Brain microvascular endothelial cell (primary cell): ENCODE data around the gene SLC44A2.

Experiments used
- DNase-seq: peaks from one replicate; pipeline ENCODE4 v3.0.0-alpha.2; 2020
- H3K27ac ChIP-seq: fragments of 250-450 bp; sonication (Bioruptor Pico); 2 replicates; pipeline ENCODE4 v1.5.1; 2020; ENCODE audit warnings: mild to moderate bottlenecking, moderate library complexity
- H3K27me3 ChIP-seq: fragments of 250-450 bp; sonication (Bioruptor Pico); replicated peaks from 2 replicates; pipeline ENCODE4 v1.5.1; 2020; ENCODE audit warnings: mild to moderate bottlenecking
- H3K36me3 ChIP-seq: fragments of 250-450 bp; sonication (Bioruptor Pico); replicated peaks from 2 replicates; pipeline ENCODE4 v1.5.1; 2020; ENCODE audit warnings: mild to moderate bottlenecking
- H3K4me3 ChIP-seq: 2 replicates; pipeline ENCODE4 v1.5.1; 2011; ENCODE audit warnings: low read depth, mild to moderate bottlenecking, control low read depth, low read length, moderate library complexity
- in situ Hi-C: cut with HindIII; loops from 2 replicates; pipeline ENCODE4 v1.10.0; 2017; ENCODE audit warnings: low sequenced_read_pairs, low pct_ligation_motif_present
- TF ChIP-seq, protein P1 (sequence below): IDR thresholded peaks from 2 replicates; pipeline ENCODE4 v1.5.1; 2011; ENCODE audit warnings: low read depth, mild to moderate bottlenecking, moderate library complexity, low read length, control low read depth, inconsistent platforms; ENCODE audit errors: missing control alignments

The SLC44A2 gene

DNA sequence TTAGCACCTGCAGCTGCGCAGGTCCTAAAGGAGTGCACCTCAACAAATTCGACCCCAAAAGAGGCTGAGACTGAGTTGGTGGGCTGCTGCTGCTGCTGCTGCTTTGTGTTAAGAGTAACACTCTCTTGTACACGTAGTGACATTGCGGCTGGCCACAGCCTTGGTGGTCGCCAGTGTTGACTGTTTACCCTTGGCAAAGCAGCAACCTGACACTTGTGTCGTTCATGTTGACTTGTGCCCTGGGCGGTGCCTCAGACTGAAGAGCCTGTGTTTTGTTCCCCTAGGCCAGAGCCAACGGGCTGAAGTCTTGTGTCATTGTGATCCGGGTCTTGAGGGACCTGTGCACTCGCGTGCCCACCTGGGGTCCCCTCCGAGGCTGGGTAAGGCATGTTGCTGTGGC is 53.5 kb downstream of the SLC44A2 start:
- H3K36me3 ChIP-seq: peaks cover 73% of the 10 kb centered on the region
- in situ Hi-C loops: no loop called here
- TF ChIP-seq, protein P1, sequence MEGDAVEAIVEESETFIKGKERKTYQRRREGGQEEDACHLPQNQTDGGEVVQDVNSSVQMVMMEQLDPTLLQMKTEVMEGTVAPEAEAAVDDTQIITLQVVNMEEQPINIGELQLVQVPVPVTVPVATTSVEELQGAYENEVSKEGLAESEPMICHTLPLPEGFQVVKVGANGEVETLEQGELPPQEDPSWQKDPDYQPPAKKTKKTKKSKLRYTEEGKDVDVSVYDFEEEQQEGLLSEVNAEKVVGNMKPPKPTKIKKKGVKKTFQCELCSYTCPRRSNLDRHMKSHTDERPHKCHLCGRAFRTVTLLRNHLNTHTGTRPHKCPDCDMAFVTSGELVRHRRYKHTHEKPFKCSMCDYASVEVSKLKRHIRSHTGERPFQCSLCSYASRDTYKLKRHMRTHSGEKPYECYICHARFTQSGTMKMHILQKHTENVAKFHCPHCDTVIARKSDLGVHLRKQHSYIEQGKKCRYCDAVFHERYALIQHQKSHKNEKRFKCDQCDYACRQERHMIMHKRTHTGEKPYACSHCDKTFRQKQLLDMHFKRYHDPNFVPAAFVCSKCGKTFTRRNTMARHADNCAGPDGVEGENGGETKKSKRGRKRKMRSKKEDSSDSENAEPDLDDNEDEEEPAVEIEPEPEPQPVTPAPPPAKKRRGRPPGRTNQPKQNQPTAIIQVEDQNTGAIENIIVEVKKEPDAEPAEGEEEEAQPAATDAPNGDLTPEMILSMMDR: no peak
- no peak for DNase-seq
- no peak overlapping the region for H3K27ac ChIP-seq
- no peak overlapping the region for H3K4me3 ChIP-seq
- H3K27me3 ChIP-seq: no peaks in the 10 kb centered on the region

DNA sequence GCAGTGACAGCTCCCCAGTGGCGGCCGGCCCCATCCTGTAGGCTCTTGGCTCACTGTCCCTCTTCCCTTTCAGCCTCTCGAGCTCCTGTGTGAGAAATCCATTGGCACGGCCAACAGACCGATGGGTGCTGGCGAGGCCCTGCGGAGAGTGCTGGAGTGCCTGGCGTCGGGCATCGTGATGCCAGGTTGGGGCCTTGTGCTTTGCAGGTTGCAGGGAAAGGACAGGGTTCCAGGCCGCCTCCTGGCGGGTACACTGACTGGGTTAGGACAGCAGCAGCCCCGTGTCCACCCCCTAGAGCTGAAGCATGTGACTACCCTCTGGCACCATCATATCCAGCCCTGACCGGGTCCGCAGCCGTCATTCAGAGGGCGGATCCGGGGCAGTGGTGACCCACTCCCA is 54.4 kb downstream of the SLC44A2 start:
- in situ Hi-C loops: no loop called here
- TF ChIP-seq, protein P1: no peak
- H3K27me3 ChIP-seq: no peaks in the 10 kb centered on the region
- H3K36me3 ChIP-seq: peaks cover 80% of the 10 kb centered on the region
- no peak for DNase-seq
- no peak overlapping the region for H3K4me3 ChIP-seq
- H3K27ac ChIP-seq: no peak overlapping the region

DNA sequence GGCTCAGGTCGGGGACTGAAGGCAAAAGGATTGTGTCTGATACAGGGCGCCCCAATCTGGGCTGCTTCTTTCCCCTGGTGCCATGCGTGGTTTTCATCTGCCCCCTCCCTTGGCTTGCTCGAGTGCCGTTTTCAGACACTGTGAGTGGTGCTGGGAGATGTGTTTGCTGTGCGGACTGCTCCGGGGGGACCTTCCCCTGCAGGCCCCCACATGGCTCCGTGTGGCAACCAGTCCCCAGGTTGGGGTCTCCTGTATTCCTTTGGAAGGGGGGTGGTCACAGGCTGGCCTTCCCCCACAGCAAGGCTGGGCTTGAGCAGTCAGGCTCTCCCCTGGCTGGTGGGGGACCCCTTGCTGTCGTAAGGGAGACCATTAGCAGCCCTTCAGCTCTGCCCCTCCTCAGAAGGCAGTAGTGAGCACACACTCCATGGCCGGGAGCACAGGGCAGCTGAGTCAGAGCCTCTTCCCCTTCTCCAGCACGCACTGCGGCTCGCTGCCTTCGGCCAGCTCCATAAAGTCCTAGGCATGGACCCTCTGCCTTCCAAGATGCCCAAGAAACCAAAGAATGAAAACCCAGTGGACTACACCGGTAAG is 55.3 kb downstream of the SLC44A2 start:
- in situ Hi-C loops: no loop called here
- Histone ChIP-seq H3K4me3 (no peak overlapping the region), H3K36me3 (peaks cover 86% of the 10 kb centered on the region), H3K27me3 (no peaks in the 10 kb centered on the region), H3K27ac (no peak overlapping the region)
- DNase-seq: no peak
- TF ChIP-seq, protein P1: no peak

DNA sequence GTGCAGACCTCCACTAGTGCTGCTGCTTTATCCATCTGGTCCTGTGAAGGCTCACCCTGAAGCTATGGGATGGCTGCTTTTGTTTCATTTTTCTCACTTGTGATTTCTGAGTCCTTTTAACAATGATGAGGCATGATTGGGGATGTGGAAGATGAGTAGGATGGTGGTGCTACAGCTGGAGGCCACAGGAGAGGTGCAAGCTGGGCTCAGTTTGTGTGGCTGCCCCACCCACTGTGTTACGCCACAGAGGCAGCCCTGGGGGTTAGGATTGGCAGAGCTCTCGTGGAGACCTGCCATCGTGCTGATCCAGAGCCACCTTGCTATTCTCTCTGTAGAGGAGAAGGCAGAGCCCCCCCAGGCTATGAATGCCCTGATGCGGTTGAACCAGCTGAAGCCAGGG is 56.3 kb downstream of the SLC44A2 start:
- no peak overlapping the region for H3K27ac ChIP-seq
- TF ChIP-seq, protein P1: no peak
- H3K27me3 ChIP-seq: no peaks in the 10 kb centered on the region
- no peak overlapping the region for H3K4me3 ChIP-seq
- peaks cover 92% of the 10 kb centered on the region for H3K36me3 ChIP-seq
- in situ Hi-C loops: no loop called here
- no peak for DNase-seq

DNA sequence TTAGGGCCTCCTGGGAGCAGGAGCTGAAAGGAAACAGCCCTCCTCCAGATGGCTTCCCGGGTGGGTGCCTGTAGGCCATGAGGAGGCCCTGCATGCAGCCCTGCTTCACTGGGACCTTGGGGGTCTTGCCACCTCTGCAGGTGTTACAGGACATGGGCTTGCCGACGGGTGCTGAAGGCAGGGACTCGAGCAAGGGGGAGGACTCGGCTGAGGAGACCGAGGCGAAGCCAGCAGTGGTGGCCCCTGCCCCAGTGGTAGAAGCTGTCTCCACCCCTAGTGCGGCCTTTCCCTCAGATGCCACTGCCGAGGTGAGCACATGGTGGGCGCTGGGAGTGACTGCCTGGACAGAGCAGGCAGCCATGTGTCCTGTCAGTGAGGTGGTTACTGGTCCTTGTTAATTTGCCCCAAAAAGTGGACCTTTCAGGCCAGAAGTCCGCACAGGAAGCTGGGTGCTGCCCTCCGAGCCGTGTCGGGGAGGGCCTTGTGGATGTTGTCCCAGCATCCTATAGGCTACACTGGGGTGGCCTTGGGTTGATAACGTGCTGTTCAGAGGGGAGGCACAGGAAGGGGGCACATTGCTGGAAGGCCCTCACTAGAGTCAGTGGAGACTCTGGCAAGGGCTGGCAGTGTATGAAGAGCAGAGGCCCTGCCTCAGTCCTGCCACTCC is 57.2 kb downstream of the SLC44A2 start:
- Histone ChIP-seq H3K27ac (no peak overlapping the region), H3K36me3 (peaks cover 91% of the 10 kb centered on the region), H3K4me3 (no peak overlapping the region), H3K27me3 (no peaks in the 10 kb centered on the region)
- DNase-seq: no peak
- TF ChIP-seq, protein P1: no peak
- in situ Hi-C loops: no loop called here

DNA sequence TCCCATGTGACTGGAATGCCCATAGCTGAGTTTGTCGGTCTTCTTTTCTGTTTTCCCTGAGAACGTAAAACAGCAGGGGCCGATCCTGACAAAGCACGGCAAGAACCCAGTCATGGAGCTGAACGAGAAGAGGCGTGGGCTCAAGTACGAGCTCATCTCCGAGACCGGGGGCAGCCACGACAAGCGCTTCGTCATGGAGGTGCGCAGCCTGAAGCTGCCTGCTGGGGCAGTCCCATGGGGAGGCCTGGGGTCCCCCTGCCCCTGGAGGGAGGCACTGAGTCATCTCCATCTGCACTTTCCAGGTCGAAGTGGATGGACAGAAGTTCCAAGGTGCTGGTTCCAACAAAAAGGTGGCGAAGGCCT is 57.7 kb downstream of the SLC44A2 start:
- Histone ChIP-seq H3K36me3 (peaks cover 91% of the 10 kb centered on the region), H3K27ac (no peak overlapping the region), H3K27me3 (no peaks in the 10 kb centered on the region), H3K4me3 (no peak overlapping the region)
- TF ChIP-seq, protein P1: no peak
- DNase-seq: no peak
- in situ Hi-C loops: no loop called here
